Activated CD8-positive, alpha-beta memory T cell treated with anti-CD3 and anti-CD28 coated beads for 24 hours (primary cell): ENCODE data around the gene ARMC2.
"Not testable (repeated sequence)": the region's sequence is repeated elsewhere in the genome, so short reads cannot be mapped to it uniquely, and the experiment has no call there.

Experiments
- DNase-seq: peaks from one replicate; pipeline ENCODE4 v3.0.0-alpha.2; 2020

ARMC2 gene

GRCh38 chr6:108957221-108957620 is 109.0 kb downstream of the ARMC2 start:
- no peak for DNase-seq

DNA sequence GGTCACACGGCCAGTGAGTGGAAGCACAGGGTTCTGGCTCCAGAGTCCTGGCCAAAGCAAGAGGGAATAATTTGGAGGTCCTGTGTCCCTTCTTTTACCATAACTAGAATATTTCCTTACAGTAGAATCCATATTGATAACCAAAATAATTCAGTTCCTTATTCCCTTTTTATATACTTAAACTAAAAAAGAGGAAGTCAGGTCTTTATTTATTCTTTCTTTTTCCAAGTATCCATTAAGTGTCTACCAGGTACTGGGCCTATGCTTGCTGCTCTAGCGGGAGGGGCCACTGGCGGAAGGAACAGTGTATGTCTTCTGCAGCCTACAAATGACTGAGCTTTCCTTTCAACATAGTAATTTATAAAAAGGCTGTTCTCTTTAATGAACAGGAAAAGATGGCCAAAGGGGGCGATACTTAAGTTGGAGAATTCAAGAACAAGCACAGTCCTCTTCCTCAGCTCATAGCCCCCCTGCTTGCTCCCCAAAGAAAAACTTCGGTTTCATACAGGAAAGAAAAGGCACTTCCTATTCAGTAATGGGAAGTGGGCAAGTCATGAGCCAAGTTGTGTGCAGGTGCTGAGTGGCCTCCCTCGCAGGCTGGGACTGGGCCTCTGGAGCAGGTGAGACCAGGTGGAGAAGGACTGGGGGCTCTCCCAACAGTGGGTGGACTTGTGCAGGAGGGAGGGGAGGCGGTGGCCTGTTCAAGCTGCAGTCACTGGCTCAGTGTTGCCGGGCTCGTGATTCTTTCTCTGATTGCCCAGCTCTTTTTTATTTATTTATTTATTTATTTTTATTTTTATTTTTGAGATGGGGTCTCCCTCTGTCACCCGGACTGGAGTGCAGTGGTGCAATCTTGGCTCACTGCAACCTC is 110.9 kb downstream of the ARMC2 start:
- no peak for DNase-seq

DNA sequence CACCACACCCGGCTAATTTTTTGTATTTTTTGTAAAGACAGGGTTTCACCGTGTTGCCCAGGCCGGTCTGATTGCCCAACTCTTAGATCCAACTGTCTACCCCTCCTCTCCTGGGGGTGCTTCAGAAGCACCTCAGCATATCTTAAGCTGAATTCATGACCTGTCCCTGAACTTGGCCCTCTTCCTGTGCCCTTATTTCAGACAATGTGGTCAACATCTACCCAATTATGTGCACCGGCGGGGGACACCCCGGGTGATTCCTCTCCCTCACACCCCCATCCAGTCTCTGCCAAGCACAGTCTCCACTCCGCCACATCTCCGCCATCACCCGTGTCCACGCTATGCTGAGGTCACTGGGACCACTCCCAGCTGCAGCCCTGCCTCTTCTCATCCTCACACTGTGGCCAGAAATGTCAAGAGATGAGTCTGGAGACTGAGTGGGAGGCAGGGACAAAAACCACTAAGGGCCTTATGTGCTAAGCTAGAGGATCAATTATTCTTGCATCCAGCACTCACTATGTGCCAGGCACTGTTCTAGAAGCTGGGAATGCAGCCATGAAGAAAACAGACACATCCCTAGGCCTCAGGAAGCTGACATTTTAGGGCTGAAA is 111.9 kb downstream of the ARMC2 start:
- no peak for DNase-seq

DNA sequence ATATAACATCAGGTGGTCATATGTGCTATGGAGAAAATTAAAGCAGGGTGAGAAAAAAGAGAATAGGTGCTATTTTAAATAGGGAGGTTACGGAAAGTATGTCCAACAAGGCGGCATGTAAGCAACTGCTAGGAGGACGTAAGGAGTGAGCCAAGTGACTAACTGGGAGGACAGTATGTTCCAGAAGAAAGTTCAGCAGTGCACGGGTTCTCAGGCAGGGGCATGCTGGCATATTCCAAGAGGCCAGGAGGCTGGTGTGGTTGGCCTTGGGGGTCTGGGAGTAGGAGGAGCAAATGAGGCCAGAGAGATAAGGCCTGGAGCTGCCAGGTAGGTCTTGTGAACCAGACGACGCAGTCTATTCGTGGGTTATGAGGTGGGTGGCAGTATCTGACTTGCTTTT is 112.4 kb downstream of the ARMC2 start:
- no peak for DNase-seq

DNA sequence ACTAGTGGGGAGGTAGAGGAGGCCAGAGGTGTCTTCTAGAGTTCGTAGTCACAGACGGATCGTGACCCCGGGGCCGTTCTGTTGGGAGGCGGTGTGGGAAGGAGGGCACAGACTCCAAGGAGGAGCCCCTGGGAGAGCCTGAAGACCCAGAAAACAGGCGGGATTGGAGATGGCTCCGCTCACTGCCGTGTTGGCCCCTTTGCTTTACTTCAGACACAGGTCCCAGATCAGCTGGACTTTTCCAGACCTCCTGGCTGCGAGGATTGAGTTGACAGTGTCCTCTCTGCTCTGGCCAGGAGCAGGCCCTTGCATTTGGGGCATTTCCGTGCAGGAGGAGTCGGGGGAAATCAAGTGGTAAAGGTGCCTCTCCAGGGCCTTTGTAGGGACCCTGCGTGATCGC is 112.9 kb downstream of the ARMC2 start:
- DNase-seq = no peak

DNA sequence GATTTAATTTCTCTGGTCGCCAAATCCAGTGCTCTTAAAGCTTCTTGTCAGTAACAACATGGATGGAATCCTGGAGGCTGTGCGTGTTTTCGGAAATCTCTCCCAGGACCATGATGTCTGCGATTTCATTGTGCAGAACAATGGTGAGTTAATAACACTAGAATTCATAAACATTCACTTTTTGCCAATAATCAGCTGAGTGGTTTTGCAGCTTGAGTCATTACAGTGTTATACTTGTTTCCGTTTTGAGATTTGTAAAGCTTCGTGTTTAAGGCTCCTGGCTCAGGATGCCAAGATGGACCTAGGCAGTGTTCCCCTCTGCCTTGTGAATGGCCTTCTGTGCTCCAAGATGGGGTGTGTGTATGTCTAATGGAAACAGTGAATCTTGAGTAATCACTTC is 113.8 kb downstream of the ARMC2 start:
- no peak for DNase-seq

GRCh38 chr6:108966251-108966650 is 118.0 kb downstream of the ARMC2 start:
- DNase-seq = no peak

GRCh38 chr6:108966855-108967755 is 118.9 kb downstream of the ARMC2 start:
- no peak for DNase-seq

DNA sequence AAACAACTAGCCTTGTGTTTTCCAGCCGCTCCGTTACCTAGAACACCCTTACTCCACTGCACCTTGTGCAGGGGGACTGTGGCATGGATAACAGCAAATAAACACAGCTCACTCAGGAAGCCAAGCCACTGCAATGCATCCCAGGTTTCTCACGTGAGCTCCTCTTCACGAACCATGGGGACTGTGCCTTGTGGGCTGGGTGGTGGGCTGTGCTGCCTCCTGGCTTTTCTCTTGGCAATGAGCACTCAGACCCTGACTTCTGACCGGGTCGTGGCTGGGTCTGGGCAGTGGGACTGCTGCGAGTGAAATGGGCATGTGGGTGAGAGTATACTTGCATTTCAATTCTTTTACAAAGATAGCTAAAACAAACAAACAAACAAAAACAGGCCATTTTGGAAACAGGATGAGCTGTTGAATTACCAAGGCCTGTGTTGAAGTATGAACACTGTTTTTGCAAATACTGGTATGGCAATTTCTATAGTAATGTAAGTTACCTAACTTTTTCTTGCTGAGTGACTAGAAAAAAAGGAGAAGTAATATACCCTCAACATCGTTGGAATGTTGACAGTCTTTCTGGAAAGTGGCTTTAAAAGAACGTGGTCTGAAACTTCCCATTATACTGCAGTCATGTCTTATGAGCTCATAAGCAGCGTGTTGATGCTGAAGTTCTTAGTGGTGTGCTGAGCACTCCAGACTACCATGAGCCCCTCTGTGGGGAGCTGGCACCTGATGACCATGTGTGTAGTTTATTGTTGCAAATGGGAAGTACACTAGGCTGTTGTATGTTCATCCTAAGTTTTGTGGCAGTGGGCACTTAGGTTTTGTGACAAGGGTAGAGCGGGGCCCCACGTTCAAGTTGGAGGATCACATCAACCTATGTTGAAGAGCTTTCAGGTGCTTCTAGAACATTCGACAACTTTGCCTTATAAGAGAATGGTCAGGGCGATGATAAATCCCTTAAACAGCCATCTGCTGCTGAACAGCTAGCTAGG is 120.4 kb downstream of the ARMC2 start:
- DNase-seq = no peak

DNA sequence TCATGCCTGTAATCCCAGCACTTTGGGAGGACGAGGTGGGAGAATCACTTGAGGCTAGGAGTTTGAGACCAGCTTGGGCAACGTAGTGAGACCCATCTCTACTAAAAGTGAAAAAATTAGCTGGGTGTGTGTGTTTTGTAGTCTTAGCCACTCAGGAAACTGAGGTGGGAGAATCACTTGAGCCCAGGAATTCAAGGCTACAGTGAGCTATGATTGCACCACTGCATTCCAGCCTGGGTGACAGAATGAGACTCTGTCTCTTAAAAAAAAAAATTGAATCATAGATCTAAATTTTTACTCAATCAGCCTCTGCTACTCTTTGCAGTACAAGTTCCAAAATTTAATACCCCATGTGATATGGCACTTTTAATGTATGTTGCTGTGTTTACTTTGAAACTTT is 121.6 kb downstream of the ARMC2 start:
- DNase-seq = no peak

GRCh38 chr6:108974201-108974600 is 126.0 kb downstream of the ARMC2 start:
- no peak for DNase-seq

DNA sequence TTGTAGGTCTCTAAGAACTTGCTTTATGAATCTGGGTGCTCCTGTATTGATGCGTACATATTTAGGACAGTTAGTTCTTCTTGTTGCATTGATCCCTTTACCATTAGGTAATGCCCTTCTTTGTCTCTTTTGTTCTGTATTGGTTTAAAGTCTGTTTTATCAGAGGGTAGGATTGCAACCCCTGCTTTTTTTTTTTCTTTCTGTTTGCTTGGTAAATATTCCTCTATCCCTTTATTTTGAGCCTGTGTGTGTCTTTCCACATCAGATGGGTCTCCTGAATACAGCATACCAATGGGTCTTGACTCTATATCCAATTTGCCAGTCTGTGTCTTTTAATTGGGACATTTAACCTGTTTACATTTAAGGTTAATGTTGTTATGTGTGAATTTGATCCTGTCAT is 130.4 kb downstream of the ARMC2 start:
- not testable (repeated sequence) for DNase-seq

DNA sequence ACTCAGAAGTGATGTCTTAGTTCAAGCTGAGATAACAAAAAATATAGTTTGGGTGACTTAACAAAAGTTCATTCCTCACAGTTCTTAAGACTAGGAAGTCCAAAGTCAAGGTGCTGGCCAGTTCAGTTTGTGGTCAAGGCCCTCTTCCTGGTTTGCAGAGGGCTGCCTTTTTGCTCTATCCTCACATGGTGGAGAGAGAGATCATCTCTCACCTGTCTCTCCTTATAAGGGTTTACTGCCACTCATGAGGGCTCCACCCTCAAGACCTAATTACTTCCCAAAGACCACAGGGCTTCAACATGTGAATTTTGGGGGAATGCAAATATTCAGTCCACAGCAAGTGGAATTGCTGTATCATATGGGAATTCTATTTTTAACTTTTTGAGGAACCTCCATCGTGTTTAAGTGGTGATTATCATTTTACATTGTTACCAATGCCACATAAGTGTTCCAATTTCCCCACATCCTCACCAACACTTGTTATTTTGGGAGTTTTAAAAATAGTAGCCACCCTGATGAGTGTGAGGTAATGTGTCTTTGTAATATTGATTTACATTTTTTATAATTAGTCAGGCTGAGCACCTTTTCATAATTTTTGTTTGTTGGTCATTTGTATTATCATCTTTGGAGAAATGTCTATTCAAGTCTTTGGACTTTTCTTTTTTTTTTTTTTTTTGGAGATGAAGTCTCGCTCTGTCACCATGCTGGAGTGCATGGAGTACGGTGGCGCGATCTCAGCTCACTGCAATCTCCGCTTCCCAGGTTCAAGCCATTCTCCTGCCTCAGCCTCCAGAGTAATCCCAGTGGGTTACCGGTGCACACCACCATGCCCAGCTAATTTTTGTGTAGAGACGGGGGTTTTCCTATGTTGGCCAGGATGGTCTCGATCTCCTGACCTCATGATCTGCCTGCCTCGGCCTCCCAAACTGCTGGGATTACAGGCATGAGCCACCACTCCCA is 134.2 kb downstream of the ARMC2 start:
- DNase-seq = no peak

GRCh38 chr6:108983151-108983550 is 134.9 kb downstream of the ARMC2 start:
- no peak for DNase-seq

DNA sequence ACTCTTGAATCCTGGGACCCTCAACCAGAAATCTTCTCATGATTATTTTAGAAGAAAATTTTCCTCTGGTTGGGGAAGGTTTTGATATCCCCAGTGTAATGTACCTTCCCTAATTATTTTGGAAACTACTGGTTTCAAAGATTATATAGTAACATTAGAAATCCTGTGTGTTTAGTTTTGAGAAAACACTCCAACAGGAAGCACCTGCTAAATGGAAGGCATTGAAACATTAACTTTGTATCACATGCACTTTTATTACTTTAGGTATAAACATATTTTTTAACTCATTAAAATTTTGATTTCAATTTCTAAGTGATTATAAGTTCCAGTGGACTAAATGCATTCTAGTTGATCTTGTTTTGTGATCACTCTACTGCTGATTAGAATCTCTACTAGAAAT is 137.1 kb downstream of the ARMC2 start:
- no peak for DNase-seq

- DNase-seq = no peak
These were observed 138.9 kb downstream of the ARMC2 start for GRCh38 chr6:108987156-108987555.

DNA sequence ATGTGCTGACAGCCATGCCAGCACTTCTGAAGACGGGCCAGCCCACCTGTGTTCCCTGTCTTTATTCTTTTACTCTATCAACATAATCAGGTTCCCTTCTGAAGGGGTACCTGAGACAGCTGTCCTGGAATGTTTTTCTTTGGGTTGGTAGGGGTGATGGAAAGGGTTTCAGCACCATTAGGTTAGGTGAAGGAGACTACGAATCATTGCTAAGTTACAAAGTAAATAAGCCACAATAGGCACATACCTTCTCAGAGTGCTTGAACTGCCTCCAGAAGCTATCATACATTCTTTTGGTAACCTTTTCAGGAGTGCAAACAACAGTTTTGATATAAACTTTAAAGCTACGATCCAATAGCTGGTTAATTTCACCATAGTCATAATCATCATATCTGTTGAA is 140.1 kb downstream of the ARMC2 start:
- DNase-seq = no peak

DNA sequence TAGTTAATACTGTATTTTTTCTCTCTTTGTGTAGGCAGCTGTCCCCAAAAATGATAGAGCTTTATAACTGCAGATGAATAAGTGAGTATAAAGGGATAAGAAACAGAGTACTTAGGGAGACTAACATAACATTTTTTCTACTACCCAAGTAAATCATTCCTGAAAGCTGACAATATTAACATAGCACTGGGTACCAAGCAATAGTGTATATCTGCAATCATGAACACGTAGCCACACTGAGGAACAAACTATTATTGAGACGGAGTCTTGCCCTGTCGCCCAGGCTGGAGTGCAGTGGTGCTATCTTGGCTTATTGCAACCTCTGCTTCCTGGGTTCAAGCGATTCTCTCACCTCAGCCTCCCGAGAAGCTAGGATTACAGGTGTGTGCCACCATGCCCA is 140.5 kb downstream of the ARMC2 start:
- no peak for DNase-seq

DNA sequence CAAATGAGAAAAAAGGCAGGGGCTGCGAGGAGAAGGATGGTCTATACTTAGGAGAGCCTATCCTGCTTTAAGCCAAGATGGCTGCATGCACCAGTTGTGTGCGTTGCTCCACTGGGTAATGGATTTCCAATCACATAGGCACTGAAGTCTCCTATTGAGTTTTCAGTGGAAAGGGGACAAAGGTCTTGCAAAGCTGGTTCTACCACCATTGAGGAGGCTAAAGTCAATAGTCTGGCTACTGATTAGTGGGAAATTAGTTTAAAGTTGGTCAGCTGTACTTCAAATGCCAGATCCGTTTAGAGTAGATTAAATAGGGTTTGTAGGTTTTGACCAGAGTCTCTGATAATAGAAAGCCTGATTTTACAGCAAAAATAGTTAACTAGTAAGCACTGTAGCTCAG is 141.5 kb downstream of the ARMC2 start:
- DNase-seq = no peak

- no peak for DNase-seq
These were observed 145.7 kb downstream of the ARMC2 start for GRCh38 chr6:108993876-108994275.

GRCh38 chr6:108995296-108995695 is 147.1 kb downstream of the ARMC2 start:
- DNase-seq = no peak
